Right lobe of liver (tissue), 4 donors: ENCODE data around the gene NKX2-8.

Experiments
- CTCF ChIP-seq, 4 donors: fragments of 200-600 bp in 3 of 4; fragments of 450-650 bp in 1 of 4; IDR thresholded peaks; one replicate each; pipeline versions ENCODE4 v1.5.1 to v1.8.0; 2016 to 2022; ENCODE audit warnings: antibody characterized with exemption in 4 of 4, mild to moderate bottlenecking in 2 of 4
- POLR2A ChIP-seq: fragments of 450-650 bp; IDR thresholded peaks from one replicate; pipeline ENCODE4 v1.6.1; 2017; ENCODE audit warnings: antibody characterized with exemption, mild to moderate bottlenecking
- donor health status: DM: no; HTN: no; CAD: no.
- donor health status: DM: no; HTN: no; CAD: no.
- donor health status: DM: no; HTN: yes; CAD: no.

DNA sequence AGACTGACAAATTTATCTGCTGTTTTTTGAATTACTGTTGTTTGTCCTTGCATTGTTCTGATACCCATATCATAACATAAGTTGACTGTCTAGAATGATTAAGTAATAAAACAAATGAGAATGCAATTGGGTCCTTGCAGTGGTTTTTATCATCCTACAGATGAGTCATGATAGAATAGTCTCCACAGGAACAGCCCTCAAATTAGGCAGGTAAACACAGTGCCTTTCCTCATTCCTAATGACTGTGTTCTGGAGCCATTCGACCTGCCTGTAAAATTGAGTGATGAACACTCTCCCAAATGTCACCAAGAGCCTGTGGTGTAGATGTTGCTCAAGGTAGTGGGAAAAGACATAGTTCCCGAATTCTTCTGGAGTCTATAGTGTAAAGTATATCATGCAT is 12.3 kb downstream of the NKX2-8 start:
- TF ChIP-seq CTCF (IDR thresholded peaks at IDR 0.05) (no peak), POLR2A (no peak)
